MM.1S (cell line): ENCODE data around the gene DDAH1.

Experiments
- DNase-seq: peaks from one replicate; pipeline ENCODE4 v3.0.0-alpha.2; 2015
- H2AFZ ChIP-seq: fragments of 300-600 bp; sonication (generic); 2 replicates; pipeline ENCODE4 v1.6.0; 2016; ENCODE audit warnings: antibody characterized with exemption, low read length
- H3F3A ChIP-seq: fragments of 300-600 bp; sonication (generic); 2 replicates; pipeline ENCODE4 v1.6.1; 2016; ENCODE audit warnings: mild to moderate bottlenecking, antibody characterized with exemption, low read length, moderate library complexity, mixed read lengths; ENCODE audit not compliant: insufficient read depth
- H3K27ac ChIP-seq: fragments of 300-600 bp; sonication (generic); 2 replicates; pipeline ENCODE4 v1.5.1; 2016; ENCODE audit warnings: mild to moderate bottlenecking, low read length
- H3K27me3 ChIP-seq: fragments of 300-600 bp; sonication (generic); replicated peaks from 2 replicates; pipeline ENCODE4 v1.6.0; 2016; ENCODE audit warnings: low read length; ENCODE audit not compliant: insufficient read depth
- H3K36me3 ChIP-seq: fragments of 300-600 bp; sonication (generic); replicated peaks from 2 replicates; pipeline ENCODE4 v1.6.1; 2016; ENCODE audit warnings: mild to moderate bottlenecking, low read length, mixed read lengths; ENCODE audit not compliant: insufficient read depth
- H3K4me1 ChIP-seq: fragments of 300-600 bp; sonication (generic); 2 replicates; pipeline ENCODE4 v1.6.1; 2016; ENCODE audit warnings: low read length, mixed read lengths
- H3K4me2 ChIP-seq: fragments of 300-600 bp; sonication (generic); 2 replicates; pipeline ENCODE4 v1.6.0; 2016; ENCODE audit warnings: low read depth, low read length
- H3K4me3 ChIP-seq: fragments of 300-600 bp; sonication (generic); 2 replicates; pipeline ENCODE4 v1.5.1; 2016; ENCODE audit warnings: low read length, mixed read lengths
- H3K79me2 ChIP-seq: fragments of 300-600 bp; sonication (generic); 2 replicates; pipeline ENCODE4 v1.6.1; 2016; ENCODE audit warnings: mixed run types, low read length, mixed read lengths
- H3K9ac ChIP-seq: fragments of 300-600 bp; sonication (generic); 2 replicates; pipeline ENCODE4 v1.6.1; 2016; ENCODE audit warnings: low read length, mixed read lengths
- H3K9me2 ChIP-seq: fragments of 300-600 bp; sonication (generic); replicated peaks from 2 replicates; pipeline ENCODE4 v1.6.1; 2016; ENCODE audit warnings: mild to moderate bottlenecking, low read length, mixed read lengths; ENCODE audit not compliant: insufficient read depth
- H3K9me3 ChIP-seq: fragments of 300-600 bp; sonication (generic); replicated peaks from 2 replicates; pipeline ENCODE4 v1.6.1; 2016; ENCODE audit warnings: mild to moderate bottlenecking, low read length, mixed read lengths; ENCODE audit not compliant: insufficient read depth
- H4K20me1 ChIP-seq: fragments of 300-600 bp; sonication (generic); 2 replicates; pipeline ENCODE4 v1.6.1; 2016; ENCODE audit warnings: mild to moderate bottlenecking, low read length, moderate library complexity, mixed read lengths; ENCODE audit not compliant: insufficient read depth
- CTCF ChIP-seq: fragments of 300-600 bp; sonication (generic); IDR thresholded peaks from 2 replicates; pipeline ENCODE4 v1.5.1; 2016; ENCODE audit warnings: antibody characterized with exemption, low read length, mixed read lengths
- EZH2 ChIP-seq: fragments of 300-600 bp; sonication (generic); optimal IDR thresholded peaks from 2 replicates; pipeline ENCODE3; 2017; ENCODE audit warnings: low read depth, mild to moderate bottlenecking, antibody characterized with exemption, low read length, mixed read lengths
- EZH2phosphoT487 ChIP-seq: fragments of 300-600 bp; sonication (generic); IDR thresholded peaks from 2 replicates; pipeline ENCODE4 v1.6.1; 2018; ENCODE audit warnings: antibody characterized with exemption, low read length

DDAH1 gene

GRCh38 chr1:85318217-85318616 is 146.7 kb downstream of the DDAH1 start:
- Histone ChIP-seq H3K4me2 (no peak overlapping the region), H3F3A (no peaks in the 10 kb centered on the region), H3K79me2 (no peaks in the 10 kb centered on the region), H3K36me3 (no peaks in the 10 kb centered on the region), H3K9me3 (no peaks in the 10 kb centered on the region), H3K9ac (no peak overlapping the region), H3K27ac (no peak overlapping the region), H3K27me3 (no peaks in the 10 kb centered on the region), H2AFZ (no peak overlapping the region), H4K20me1 (no peaks in the 10 kb centered on the region), H3K9me2 (no peaks in the 10 kb centered on the region), H3K4me1 (no peaks in the 10 kb centered on the region), H3K4me3 (no peak overlapping the region)
- TF ChIP-seq EZH2phosphoT487 (no peak), CTCF (no peak), EZH2 (no peak)
- no peak for DNase-seq

GRCh38 chr1:85317560-85317959 is 147.4 kb downstream of the DDAH1 start:
- H3K9me2 ChIP-seq = no peaks in the 10 kb centered on the region
- no peak overlapping the region for H2AFZ ChIP-seq
- no peak overlapping the region for H3K9ac ChIP-seq
- no peaks in the 10 kb centered on the region for H4K20me1 ChIP-seq
- no peaks in the 10 kb centered on the region for H3K9me3 ChIP-seq
- DNase-seq = no peak
- no peak overlapping the region for H3K27ac ChIP-seq
- H3K4me1 ChIP-seq = no peaks in the 10 kb centered on the region
- no peak for TF ChIP-seq EZH2
- no peak overlapping the region for H3K4me2 ChIP-seq
- H3K4me3 ChIP-seq = no peak overlapping the region
- H3K79me2 ChIP-seq = no peaks in the 10 kb centered on the region
- no peaks in the 10 kb centered on the region for H3K27me3 ChIP-seq
- H3F3A ChIP-seq = no peaks in the 10 kb centered on the region
- H3K36me3 ChIP-seq = no peaks in the 10 kb centered on the region

GRCh38 chr1:85316321-85316720 is 148.6 kb downstream of the DDAH1 start:
- Histone ChIP-seq H4K20me1 (no peaks in the 10 kb centered on the region), H3K4me2 (no peak overlapping the region), H3K4me3 (no peak overlapping the region), H3K4me1 (no peaks in the 10 kb centered on the region), H3K27me3 (no peaks in the 10 kb centered on the region), H3K9me2 (no peaks in the 10 kb centered on the region), H3K79me2 (no peaks in the 10 kb centered on the region), H3K9me3 (no peaks in the 10 kb centered on the region), H3K27ac (no peak overlapping the region), H2AFZ (no peak overlapping the region), H3K36me3 (no peaks in the 10 kb centered on the region), H3K9ac (no peak overlapping the region), H3F3A (no peaks in the 10 kb centered on the region)
- TF ChIP-seq EZH2 (no peak), EZH2phosphoT487 (no peak), CTCF (no peak)
- DNase-seq = no peak

GRCh38 chr1:85315789-85316188 is 149.2 kb downstream of the DDAH1 start:
- H3K9me2 ChIP-seq = no peaks in the 10 kb centered on the region
- no peaks in the 10 kb centered on the region for H3F3A ChIP-seq
- H3K79me2 ChIP-seq = no peaks in the 10 kb centered on the region
- H3K27ac ChIP-seq = no peak overlapping the region
- no peak for DNase-seq
- no peaks in the 10 kb centered on the region for H3K9me3 ChIP-seq
- no peak for TF ChIP-seq EZH2
- no peak for TF ChIP-seq CTCF
- TF ChIP-seq EZH2phosphoT487 = no peak
- H3K4me3 ChIP-seq = no peak overlapping the region
- H3K4me1 ChIP-seq = no peaks in the 10 kb centered on the region
- no peaks in the 10 kb centered on the region for H4K20me1 ChIP-seq
- no peak overlapping the region for H3K9ac ChIP-seq
- H3K4me2 ChIP-seq = no peak overlapping the region
- no peaks in the 10 kb centered on the region for H3K27me3 ChIP-seq
- no peaks in the 10 kb centered on the region for H3K36me3 ChIP-seq
- H2AFZ ChIP-seq = no peak overlapping the region
